HG03354 (cell line): ENCODE measurements around the gene FAM120B.
"Not testable (repeated sequence)": the region's sequence is repeated elsewhere in the genome, so short reads cannot be mapped to it uniquely, and the experiment has no call there.

ENCODE experiments used
- ATAC-seq: cut with Tn5 transposase; IDR thresholded peaks from one replicate; pipeline ENCODE4 v1.9.1; 2021; ENCODE audit warnings: mild to moderate bottlenecking; ENCODE audit not compliant: unreplicated experiment, poor library complexity, severe bottlenecking

FAM120B gene

DNA sequence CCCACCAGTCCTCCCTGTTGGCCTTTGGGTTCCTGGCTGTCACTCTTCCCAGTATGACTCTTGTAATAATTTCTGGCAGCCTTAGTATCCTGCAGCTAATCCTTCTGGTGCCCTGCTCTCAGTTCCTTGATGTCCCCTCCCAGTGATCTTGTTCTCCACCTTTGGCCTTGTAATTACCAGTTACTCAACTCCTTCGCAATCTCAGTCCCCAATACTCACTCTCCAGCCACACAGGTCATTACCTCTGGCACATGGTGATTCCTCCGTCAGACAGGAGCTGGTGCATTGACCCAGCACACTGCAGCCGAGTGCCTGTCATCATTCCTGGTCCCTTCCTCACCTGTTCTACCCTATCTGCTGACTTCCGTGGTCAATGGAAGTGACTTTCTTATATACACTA lies 101.4 kb downstream of the FAM120B start:
- no peak for ATAC-seq

DNA sequence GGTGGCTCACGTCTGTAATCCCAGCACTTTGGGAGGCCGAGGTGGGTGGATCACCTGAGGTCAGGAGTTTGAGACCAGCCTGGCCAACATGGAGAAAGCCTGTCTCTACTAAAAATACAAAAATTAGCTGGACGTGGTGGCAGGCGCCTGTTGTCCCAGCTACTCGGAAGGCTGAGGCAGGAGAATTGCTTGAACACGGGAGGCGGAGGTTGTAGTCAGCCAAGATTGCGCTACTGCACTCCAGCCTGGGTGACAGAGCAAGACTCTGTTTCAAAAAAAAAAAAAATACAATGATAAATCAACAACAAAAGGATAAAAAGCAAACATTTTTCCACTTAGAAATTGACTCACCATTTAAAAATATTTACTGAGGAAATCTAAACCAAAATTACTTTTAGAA lies 103.2 kb downstream of the FAM120B start:
- not testable (repeated sequence) for ATAC-seq

DNA sequence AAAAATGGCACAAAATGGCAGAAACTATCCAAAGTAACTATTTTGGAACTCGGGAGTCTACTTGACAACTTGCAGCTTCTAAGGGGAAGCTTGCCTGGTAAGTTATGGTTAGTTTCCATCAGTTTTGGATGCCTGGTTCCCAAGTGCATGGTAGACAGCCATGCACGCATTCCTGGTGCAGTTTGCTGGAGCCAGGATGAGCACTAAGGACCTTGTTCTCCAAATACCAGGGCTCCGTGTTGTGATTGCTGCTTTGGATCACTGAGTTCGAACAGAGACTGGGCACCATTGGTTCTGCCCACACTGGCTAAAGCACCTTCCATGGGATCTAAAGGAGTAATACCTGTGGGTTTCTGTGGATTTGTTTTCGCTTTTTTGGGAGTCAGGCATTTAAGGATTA lies 103.7 kb downstream of the FAM120B start:
- no peak for ATAC-seq

DNA sequence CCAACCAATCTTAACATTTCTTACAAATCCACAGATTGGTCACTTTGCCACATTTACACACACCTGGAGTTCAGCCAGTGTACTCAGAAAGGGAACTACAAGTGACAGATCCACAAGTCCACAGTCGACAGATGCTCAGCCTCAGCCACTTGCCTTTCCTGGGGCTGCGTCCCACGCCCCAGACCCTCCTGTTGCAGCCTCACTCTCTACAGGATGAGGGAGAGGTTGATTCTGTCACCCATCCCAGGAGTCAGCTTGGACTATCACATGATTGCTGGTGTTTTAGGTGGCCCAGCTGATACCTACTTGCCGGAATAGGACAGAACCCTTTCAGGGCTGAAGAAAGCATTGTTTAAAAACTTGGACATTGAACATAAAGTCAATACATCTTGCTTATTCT lies 108.8 kb downstream of the FAM120B start:
- ATAC-seq: no peak

DNA sequence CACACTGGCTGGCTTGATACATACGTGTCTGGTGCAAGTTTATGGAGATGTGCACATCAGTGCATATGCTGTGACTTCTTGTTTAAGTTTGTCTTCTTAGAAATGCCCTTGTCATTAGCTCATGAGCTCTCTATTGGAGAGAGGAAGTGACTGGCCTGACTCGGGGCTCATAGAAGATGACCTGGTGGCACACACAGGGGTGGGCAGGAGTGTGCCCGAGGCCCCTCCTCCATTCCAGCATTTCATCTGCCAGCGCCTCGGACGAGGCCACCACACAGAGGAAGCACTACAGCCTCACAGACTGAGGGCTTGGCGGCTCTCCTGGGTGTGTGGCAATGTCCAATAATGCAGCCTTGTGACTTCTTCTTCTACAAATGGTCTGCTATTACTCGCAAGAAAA lies 109.7 kb downstream of the FAM120B start:
- no peak for ATAC-seq

DNA sequence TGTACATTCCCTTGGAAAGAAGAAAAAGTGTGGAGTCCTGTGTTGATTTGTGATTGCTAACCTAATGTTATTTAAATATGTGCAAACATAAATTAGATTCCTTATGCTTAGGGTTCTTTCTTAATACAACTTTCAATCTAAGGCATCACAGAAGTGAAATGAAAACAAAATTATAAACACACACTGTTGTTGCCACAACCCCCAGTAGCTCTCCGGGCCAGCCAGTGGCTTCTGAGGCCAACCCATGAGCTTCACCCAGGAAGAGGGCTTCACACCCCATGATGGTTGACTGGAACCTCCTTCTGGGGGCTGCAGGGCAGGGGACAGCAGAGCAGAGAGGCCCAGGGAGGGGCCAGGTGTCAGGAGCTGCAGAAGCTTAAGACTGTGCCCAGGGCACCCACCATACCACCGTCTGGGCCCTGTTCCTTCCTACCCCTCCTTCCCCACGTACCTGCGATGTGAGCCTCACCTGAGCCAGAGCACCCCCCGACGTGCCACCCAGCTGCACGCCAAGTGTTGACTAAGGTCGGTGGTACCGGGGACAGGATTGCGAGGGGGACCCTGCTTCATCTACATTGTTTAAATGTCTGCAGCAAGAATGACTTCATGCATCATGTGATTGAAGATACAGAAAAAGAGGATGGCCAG lies 110.5 kb downstream of the FAM120B start:
- no peak for ATAC-seq

DNA sequence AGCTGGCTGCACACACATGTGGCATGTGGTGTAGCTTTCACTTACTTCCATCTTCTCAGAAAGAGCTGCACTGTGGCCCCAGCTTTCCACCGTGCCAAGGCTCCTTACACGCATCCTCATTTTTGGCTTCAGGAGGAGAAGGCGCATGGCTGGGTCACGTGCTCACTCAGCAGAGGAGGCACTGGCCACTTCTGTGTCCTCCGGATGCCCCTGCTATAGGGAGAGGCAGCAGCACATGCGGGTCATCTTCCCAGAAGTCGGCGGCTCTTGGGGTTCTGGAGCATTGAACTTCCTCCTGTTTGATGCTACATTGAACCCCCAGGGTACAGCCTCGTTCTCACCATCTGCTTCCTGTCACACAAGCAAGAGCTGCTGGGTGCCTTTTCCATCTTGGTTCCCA lies 111.3 kb downstream of the FAM120B start:
- no peak for ATAC-seq

DNA sequence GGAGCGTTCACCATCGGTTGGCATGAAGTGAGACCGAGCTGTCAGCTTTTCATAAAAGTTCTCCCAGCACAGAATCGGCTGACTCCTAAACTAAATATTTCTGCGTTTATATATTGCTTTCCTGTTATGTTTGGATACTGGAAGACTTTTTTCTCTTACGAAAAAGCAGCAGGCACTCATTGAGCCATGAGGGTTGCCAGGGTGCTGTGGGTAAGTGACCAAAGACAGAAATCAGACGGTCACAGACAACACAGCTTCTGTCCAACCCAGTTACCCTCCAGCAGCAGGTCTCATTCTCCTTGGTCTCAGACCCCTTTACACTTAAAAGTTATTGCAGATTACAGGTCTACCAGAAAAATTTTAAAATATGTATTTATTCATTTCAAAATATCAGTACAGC lies 113.7 kb downstream of the FAM120B start:
- no peak for ATAC-seq

DNA sequence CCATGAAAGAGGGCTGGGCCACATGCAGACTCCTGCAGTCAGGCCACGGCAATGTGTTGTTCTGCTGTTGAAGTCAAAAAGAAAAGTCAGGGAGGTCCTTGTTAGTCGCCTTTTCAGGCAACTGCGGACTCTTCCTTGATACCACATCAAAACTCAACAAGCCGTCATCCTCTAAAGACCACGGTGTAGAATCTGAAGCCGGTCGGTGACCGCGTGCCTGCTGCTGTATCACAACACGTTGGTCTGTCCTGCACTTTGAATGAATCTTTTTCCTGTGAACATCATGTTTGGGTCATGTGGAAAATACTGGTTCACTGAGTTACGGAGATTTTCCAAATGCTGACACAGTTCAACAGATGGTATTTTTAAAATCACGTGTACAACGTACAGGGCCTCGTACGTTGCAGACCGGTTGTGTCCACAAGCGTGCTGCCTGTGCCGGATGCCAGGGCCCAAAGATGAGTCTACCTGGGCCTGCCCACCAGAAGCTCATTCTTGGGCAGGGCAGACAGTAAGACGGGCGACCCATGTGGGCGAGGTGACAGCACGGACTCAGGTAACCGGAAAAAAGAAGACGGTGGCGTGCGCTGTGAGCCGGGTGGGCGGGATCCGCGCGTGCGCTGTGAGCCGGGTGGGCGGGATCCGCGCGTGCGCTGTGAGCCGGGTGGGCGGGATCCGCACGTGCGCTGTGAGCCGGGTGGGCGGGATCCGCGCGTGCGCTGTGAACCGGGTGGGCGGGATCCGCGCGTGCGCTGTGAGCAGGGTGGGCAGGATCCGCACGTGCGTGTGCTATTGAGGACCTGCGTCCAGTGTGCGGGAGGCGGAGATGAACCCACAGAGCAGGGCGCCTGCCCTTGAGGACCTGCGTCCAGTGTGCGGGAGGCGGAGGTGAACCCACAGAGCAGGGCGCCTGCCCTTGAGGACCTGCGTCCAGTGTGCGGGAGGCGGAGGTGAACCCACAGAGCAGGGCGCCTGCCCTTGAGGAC lies 114.5 kb downstream of the FAM120B start:
- no peak for ATAC-seq

DNA sequence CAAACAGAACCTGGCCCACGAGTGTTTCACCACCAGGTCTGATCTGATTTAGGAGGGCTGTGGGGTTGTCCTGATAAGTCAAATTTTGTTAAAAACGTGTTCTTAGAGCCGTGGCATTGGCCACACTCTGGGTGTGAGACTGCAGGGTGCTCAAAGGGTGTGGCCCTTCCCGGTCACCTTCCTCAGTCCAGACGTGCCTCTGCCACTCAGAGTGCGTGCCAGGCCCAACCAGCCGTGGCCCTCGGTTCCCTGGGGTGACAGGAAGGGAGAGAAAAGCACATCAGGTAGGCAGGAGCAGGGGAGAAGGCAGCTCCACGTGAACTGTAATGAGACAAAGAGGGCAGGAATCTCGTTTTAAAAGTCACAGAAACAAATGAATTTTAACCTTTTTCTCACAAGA lies 115.4 kb downstream of the FAM120B start:
- no peak for ATAC-seq

DNA sequence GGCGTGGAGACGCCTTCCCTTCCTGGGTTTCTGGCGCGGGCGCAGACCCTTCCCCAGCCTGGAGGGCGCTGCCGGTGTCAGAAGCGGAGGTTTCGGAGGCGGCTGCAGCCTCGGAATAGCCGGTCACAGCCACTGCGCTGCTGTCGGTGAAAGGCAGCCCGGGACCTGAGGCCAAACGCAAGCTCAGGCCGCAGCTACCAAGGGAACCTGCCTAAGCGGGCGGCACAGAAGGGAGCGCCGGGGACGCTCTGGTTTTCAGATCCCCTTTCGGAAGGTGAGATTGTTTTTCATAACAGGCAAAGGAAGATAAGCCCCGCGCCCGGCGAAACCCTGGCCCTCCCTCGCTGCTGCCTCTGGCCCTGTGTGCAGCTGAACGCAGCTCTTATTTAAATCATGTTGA lies 116.5 kb downstream of the FAM120B start:
- no peak for ATAC-seq

DNA sequence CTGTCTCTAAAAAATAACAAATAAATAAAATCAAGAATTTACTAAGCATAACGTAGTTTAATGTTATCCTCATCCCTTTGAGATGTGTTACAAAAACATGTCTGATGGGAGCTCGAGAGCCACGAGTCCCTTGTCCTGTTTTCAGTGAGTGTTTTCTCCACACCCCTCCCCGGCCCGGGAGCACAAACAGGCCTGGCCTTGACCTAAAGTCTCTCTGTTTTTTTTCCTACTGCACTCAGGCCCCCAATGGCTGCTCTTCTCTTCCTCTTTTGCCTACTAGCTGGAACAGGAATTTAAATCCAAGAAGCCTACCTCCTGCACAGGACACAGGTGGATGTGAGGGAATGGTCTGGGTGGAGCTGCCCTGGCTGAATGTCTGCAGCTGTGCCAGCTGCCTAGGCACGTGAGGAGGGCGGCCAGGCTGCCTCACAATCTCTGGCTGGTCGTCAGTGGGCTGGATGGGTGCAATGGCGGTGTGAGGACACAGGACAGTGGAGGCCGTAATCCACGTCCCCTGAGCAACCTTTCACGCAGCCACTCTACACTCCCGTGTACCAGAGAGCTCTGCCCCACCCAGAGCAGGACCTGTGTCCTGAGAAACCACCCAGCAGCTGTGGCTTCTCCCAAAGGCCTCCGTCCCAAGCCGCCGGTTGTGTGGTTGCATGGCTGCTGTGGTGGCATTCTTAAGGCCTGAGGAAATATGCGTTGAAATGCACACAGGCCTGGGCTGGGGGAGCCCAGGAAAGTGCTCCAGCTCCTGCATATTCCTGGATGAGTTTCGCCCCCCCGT lies 117.5 kb downstream of the FAM120B start:
- no peak for ATAC-seq

DNA sequence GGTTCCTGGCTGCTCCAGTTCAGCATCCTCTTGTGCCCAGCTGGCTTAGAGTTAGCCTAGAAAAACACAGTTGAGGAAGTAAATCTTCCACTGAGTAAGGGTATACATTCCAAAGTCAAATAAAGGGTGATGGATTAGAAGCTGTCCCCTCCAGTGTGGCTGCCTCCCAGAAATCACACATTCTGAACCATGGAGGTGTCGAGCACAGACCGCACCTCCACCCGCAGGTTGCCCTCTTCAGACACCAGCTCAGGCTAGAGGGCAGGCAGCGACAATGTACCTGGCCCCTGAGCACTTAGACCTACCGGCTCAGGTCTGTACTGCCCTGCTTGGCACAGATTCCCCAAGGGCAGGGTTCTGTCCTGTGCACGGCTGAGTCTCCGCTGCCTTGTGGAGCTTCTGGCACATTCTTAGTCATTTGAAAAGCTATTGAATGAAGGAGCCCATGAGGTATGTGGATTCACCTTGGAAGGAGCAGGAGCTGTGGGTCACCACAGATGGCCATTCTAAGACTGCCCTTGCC lies 118.1 kb downstream of the FAM120B start:
- ATAC-seq: no peak

DNA sequence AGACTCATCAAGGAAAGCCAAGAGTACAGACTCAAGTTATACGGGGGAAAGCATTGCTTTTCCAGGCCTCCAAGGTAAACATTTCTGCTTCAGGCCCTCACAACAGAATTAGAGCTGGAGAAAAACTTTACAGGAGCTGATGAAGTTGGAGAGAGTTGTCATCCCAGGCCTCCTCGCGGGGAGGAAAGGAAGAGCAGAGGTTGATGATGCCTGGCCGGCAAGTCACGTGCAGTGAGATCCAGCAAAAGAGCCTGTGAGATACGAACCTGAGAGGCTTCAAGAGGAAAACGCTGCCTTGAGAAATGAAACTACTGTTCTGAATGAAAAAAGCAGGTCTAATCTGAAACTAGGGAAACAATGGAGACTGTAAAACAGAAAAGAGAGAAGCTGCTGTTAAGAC lies 122.9 kb downstream of the FAM120B start:
- no peak for ATAC-seq

DNA sequence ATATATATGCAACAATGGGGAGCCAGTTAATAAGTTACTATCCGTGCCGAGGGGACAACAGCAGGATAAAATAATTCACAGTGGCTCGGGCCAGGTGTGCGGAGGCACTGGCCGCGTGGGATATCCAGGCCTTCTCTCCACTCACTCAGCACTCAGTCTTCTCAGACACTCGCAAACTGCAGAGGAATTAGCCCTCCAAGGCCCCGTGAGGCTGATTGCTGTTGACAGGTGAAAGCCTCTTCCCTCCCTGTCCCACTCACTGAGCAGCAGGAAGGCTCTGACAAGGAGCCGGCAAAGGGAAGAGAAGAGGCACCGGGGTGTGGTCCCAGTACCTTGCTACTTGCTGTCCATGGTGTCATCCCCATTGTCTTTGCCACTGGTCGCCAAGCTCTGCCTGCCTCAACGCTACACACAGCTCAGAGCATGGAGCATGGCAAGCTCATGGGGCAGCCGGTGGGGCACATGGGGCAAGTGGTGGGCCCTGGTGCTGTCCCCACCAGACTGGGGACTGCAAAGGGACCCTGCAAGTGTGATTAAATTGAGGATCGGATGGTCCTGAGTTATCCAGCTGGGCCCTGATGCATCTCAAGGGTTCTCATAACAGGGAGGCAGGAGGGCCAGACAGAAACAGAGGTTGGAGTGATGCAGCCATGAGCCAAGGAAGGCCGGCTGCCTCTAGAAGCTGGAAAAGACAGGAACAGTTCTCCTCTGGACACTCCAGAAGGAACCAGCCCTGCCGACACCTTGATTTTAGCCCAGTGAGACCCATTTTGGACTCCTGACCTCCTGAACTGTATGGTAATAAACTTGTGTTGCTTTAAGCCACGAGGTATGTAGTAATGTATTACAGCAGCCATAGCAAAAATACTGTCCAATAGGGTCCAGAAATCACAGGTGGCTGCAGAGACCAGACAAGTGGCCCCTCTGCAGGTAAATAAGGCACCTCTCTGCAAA lies 126.9 kb downstream of the FAM120B start:
- no peak for ATAC-seq

DNA sequence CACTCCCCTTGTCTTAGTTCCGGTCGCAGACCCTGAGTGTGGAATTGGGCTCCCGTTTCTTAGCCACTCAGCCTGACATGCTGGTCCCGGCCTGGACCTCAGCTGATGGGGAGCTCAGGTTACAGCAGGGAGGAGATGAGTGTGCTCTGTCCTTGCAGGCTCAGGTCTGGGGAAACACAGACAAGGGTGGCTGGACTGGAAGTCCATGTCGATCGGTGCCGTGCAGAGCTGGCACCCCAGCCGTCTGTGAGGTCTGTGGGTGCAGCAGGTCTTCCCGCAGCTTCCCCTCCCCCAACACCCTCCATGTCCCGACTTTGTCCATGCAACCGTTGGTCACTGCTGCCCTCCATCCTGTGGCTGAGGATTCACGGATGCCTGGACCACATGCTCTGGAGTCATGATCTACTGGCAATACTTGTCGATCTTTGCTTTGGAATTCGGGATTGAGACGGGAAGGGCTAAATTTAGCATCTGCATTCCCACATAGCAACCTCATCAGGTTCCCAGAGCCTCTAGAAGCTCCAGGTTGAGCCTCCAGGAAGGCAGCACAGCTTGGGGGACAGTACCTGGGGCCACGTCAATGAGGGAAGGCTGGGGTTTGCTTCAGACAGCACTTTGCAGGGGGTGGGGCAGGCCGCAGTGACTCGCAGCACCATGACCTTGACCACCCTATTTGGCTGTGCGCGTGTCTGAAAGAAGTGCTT lies 127.7 kb downstream of the FAM120B start:
- ATAC-seq: no peak

DNA sequence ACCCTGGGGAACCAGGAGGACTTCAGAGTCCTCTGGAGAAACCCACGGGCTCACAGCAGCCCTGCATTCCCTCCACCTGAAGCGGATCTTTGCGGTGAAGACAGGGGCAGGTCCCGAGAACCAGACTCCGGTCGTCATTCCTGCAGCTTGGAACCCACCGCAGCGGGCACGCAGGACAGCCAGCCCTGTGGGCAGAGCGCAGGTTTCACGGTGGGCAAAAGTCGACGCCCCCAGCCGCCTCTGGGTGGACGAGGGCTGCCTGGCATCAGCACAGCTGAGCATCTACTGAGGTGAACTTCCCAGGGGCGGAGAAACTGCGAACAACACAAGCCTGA lies 128.2 kb downstream of the FAM120B start:
- no peak for ATAC-seq

DNA sequence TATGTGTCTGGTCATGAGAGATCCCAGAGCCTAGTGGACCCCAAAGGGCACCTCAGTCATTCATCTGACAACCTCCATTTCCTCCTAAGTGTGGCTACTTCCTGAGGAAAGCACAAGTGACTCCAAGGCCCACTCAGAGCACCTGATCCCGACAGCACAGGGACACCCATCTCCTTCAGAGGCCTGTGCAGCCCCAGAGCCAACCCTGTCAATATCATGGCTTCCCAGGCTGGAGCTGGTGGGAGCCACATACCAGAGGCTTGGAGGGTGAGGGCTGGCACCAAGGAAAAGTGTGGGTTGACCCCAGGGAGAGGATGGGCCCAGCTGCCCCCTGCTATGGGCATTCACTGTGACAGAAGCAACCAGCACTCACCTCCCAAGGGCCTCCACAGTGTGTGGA lies 129.2 kb downstream of the FAM120B start:
- no peak for ATAC-seq
